Ishikawa (cell line): ENCODE measurements around the gene RHO.

ENCODE experiments used
- CEBPB ChIP-seq: IDR thresholded peaks from 2 replicates; pipeline ENCODE4 v1.6.1; 2012
- CREB1 ChIP-seq: IDR thresholded peaks from 2 replicates; pipeline ENCODE4 v1.6.1; 2012; ENCODE audit warnings: low read depth
- EGR1 ChIP-seq: IDR thresholded peaks from 2 replicates; pipeline ENCODE4 v1.6.1; 2012
- EP300 ChIP-seq: IDR thresholded peaks from 2 replicates; pipeline ENCODE4 v1.6.1; 2012; ENCODE audit warnings: borderline replicate concordance
- FOXM1 ChIP-seq: IDR thresholded peaks from 2 replicates; pipeline ENCODE4 v1.6.1; 2012; ENCODE audit warnings: low read depth, borderline replicate concordance
- NFIC ChIP-seq: IDR thresholded peaks from 2 replicates; pipeline ENCODE4 v1.6.1; 2012
- RAD21 ChIP-seq: IDR thresholded peaks from 2 replicates; pipeline ENCODE4 v1.6.1; 2012; ENCODE audit warnings: low read depth
- TAF1 ChIP-seq: IDR thresholded peaks from 2 replicates; pipeline ENCODE4 v1.6.1; 2012; ENCODE audit warnings: low read depth, mild to moderate bottlenecking
- TCF12 ChIP-seq: IDR thresholded peaks from 2 replicates; pipeline ENCODE4 v1.6.1; 2012; ENCODE audit warnings: low read depth
- TEAD4 ChIP-seq: IDR thresholded peaks from 2 replicates; pipeline ENCODE4 v1.6.1; 2012
- YY1 ChIP-seq: IDR thresholded peaks from 2 replicates; pipeline ENCODE4 v1.6.1; 2012; ENCODE audit warnings: low read depth
- ZBTB7A ChIP-seq: IDR thresholded peaks from 2 replicates; pipeline ENCODE4 v1.6.1; 2012; ENCODE audit warnings: low read depth
- TF ChIP-seq, protein P1 (sequence below): IDR thresholded peaks from 2 replicates; pipeline ENCODE4 v1.6.1; 2012
- TF ChIP-seq, protein P2 (sequence below): IDR thresholded peaks from 2 replicates; pipeline ENCODE4 v1.6.1; 2012; ENCODE audit warnings: low read depth, mild to moderate bottlenecking
- TF ChIP-seq, protein P3 (sequence below): IDR thresholded peaks from 2 replicates; pipeline ENCODE4 v1.6.1; 2012

Gene RHO

DNA sequence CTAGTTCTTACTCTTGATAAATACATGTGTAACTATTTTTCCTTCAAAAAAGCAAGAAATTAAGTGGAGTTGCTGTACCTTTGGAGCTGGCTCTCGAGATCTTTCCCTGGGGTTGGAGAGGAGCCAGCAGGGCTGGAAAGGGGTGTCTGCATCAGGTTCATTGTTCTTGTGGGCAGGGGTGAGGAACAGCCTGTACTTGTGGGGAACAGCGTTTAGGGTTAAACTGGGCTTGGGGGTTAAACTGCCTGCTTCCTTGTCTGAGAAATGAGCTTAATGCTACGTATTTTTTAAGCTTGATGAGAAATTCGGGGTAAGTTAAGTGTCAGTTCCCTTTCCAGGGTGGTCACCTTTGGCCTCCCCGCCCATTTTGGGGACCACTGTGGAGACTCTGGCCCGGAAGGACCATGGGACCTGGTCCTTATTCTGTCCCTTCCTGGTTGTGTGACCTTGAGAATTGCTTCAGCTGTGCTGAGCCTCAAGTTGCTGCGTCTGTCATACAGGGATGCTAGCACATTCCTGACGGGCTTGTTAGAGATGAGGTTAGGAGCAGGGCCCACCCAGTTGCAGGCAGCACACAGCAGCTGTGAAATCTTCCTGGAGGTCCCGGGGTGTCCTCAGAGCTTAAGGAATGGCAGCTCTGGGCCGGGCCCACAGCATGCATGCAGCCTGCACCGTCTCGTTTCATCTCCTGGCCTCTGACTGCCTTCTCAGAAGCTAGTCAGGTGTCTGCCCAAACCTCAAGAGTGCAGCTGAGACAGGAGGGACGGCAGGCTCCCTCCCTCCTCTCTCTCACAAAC, 26.1 kb downstream of the RHO start:
- TF ChIP-seq FOXM1: no peak
- TF ChIP-seq YY1: no peak
- no peak for TF ChIP-seq CREB1
- no peak for TF ChIP-seq TEAD4
- TF ChIP-seq NFIC: no peak
- TF ChIP-seq TCF12: no peak
- TF ChIP-seq, protein P1, sequence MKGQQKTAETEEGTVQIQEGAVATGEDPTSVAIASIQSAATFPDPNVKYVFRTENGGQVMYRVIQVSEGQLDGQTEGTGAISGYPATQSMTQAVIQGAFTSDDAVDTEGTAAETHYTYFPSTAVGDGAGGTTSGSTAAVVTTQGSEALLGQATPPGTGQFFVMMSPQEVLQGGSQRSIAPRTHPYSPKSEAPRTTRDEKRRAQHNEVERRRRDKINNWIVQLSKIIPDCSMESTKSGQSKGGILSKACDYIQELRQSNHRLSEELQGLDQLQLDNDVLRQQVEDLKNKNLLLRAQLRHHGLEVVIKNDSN: no peak
- TF ChIP-seq TAF1: no peak
- no peak for TF ChIP-seq ZBTB7A
- no peak for TF ChIP-seq EP300
- TF ChIP-seq CEBPB: no peak
- TF ChIP-seq, protein P2, sequence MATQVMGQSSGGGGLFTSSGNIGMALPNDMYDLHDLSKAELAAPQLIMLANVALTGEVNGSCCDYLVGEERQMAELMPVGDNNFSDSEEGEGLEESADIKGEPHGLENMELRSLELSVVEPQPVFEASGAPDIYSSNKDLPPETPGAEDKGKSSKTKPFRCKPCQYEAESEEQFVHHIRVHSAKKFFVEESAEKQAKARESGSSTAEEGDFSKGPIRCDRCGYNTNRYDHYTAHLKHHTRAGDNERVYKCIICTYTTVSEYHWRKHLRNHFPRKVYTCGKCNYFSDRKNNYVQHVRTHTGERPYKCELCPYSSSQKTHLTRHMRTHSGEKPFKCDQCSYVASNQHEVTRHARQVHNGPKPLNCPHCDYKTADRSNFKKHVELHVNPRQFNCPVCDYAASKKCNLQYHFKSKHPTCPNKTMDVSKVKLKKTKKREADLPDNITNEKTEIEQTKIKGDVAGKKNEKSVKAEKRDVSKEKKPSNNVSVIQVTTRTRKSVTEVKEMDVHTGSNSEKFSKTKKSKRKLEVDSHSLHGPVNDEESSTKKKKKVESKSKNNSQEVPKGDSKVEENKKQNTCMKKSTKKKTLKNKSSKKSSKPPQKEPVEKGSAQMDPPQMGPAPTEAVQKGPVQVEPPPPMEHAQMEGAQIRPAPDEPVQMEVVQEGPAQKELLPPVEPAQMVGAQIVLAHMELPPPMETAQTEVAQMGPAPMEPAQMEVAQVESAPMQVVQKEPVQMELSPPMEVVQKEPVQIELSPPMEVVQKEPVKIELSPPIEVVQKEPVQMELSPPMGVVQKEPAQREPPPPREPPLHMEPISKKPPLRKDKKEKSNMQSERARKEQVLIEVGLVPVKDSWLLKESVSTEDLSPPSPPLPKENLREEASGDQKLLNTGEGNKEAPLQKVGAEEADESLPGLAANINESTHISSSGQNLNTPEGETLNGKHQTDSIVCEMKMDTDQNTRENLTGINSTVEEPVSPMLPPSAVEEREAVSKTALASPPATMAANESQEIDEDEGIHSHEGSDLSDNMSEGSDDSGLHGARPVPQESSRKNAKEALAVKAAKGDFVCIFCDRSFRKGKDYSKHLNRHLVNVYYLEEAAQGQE: no peak
- no peak for TF ChIP-seq RAD21
- TF ChIP-seq EGR1: no peak
- TF ChIP-seq, protein P3, sequence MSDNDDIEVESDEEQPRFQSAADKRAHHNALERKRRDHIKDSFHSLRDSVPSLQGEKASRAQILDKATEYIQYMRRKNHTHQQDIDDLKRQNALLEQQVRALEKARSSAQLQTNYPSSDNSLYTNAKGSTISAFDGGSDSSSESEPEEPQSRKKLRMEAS: no peak

DNA sequence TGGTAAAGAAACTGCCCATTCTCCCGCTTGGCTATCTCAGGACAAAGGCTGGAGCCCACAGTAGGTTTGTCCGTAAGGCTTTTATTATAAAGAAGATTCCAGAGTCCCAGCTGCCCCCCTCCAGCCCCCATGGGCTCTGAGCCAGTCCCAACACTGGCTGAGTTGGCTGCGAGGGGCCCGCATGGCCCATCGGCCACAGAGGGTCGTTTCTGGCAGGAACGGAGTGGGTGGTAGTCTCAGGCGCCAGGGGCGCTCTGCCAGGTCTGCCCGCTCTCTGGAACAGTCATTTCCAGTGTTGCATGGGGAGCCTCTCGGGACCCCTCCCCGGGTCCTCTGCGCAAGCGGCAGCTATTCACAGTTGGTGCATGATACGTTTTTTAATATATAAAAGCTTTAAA, 26.7 kb downstream of the RHO start:
- TF ChIP-seq ZBTB7A: no peak
- TF ChIP-seq, protein P3: no peak
- TF ChIP-seq, protein P1: no peak

DNA sequence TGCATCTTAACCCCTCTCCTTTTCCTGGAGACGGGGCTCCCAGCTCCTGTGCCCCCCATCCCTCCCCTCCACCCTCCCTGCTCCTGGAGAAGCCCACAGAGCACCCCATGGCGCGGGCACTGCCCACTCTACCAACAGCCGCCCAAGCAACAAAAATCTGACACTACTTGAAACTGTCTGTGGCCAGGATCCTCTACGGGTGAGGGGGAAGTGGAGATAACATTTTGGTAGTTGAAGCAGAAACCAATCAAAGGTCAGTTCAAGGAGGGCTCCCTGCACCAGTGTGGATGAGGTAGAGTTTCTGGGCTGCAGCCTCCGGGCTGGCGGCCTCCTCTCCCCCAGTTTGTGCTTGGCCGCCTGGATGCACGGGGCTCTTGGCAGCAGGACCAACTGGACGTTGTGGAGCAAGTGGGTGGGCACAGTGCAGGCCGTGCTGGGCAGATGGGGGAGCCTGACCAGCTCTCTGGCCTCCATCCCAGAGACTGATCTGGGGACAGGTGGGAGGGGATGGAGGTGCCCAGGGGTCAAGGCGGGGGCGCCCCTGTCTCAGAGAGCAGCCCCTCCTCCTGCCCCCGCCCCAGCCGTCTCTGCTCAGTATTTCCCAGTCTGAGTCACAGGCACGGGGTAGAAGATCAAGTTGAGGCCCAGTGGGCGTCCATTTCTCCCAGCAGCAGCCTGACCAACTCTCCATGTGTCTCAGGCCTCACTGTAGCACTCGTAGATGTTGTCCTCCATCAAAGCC, 27.3 kb downstream of the RHO start:
- TF ChIP-seq, protein P2: no peak
- no peak for TF ChIP-seq TCF12
- no peak for TF ChIP-seq YY1
- no peak for TF ChIP-seq EP300
- TF ChIP-seq, protein P1: no peak
- TF ChIP-seq EGR1: no peak

DNA sequence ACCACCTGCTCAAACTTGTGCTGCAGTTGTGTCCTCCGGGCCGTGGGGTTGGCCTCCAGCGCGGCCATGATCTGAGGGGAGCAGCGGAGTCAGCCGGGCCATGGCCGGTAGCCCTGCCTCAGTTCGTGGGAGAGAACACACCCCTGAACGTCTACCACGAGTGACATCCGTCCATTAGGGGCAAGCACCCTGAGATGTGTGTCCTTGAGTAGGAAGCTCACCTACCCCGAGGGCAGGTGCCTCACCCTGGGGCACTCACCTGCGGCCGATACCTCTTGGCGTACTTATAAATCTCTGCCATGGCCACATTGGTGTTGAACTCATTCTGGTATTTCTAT, 27.9 kb downstream of the RHO start:
- TF ChIP-seq CREB1 (no peak), TCF12 (no peak), FOXM1 (no peak), ZBTB7A (no peak), TAF1 (no peak), EGR1 (no peak), TEAD4 (no peak), RAD21 (no peak)
- TF ChIP-seq, protein P1: no peak
- TF ChIP-seq, protein P2: no peak
